Activated CD4-positive, alpha-beta T cell treated with anti-CD3 and anti-CD28 coated beads for 24 hours (primary cell): ENCODE data around the gene TRAF3.

Experiments
- DNase-seq, 2 donors: peaks; one replicate each; pipeline ENCODE4 v3.0.0-alpha.2; 2020; ENCODE audit warnings: low read depth in 2 of 2

The TRAF3 gene

GRCh38 chr14:102778338-102779083, 1.3 kb downstream of the TRAF3 start:
- DNase-seq: no peak

GRCh38 chr14:102779084-102779462, 1.8 kb downstream of the TRAF3 start:
- no peak for DNase-seq

GRCh38 chr14:102779574-102780315, 2.5 kb downstream of the TRAF3 start:
- no peak for DNase-seq

GRCh38 chr14:102781063-102781462, 3.8 kb downstream of the TRAF3 start:
- DNase-seq: no peak

GRCh38 chr14:102782974-102783373, 5.7 kb downstream of the TRAF3 start:
- DNase-seq: no peak

GRCh38 chr14:102784892-102785594, 7.8 kb downstream of the TRAF3 start:
- no peak for DNase-seq

- DNase-seq: no peak
Observed at GRCh38 chr14:102785595-102785963, 8.3 kb downstream of the TRAF3 start.

- no peak for DNase-seq
Observed at GRCh38 chr14:102786768-102787167, 9.5 kb downstream of the TRAF3 start.

GRCh38 chr14:102789349-102789748, 12.1 kb downstream of the TRAF3 start:
- DNase-seq: no peak

GRCh38 chr14:102793531-102794328, 16.5 kb downstream of the TRAF3 start:
- no peak for DNase-seq

GRCh38 chr14:102795060-102795925, 18.0 kb downstream of the TRAF3 start:
- DNase-seq: no peak

GRCh38 chr14:102796661-102797190, 19.5 kb downstream of the TRAF3 start:
- DNase-seq: no peak

GRCh38 chr14:102798926-102799325, 21.7 kb downstream of the TRAF3 start:
- DNase-seq: no peak

- no peak for DNase-seq
Observed at GRCh38 chr14:102799684-102800562, 22.7 kb downstream of the TRAF3 start.

GRCh38 chr14:102802834-102803523, 25.7 kb downstream of the TRAF3 start:
- no peak for DNase-seq

GRCh38 chr14:102804858-102805257, 27.6 kb downstream of the TRAF3 start:
- DNase-seq: no peak

- DNase-seq: peak in 1 of 2 donors; percentile 40
Observed at GRCh38 chr14:102805371-102805891, 28.2 kb downstream of the TRAF3 start.

GRCh38 chr14:102805941-102806340, 28.7 kb downstream of the TRAF3 start:
- DNase-seq: no peak

- no peak for DNase-seq
Observed at GRCh38 chr14:102806447-102806846, 29.2 kb downstream of the TRAF3 start.
